SU-DHL-6 (cell line): Measurements from ENCODE around the gene ANKRD44.

ENCODE experiments used
- CTCF ChIP-seq: fragments of 200-600 bp; sonication (generic); IDR thresholded peaks from one replicate; pipeline ENCODE4 v1.5.1; 2017; ENCODE audit warnings: antibody characterized with exemption, mild to moderate bottlenecking, low read length, moderate library complexity; ENCODE audit not compliant: insufficient read depth, poor library complexity, severe bottlenecking
- EZH2phosphoT487 ChIP-seq: fragments of 200-600 bp; sonication (generic), shearing (Covaris generic); conservative IDR thresholded peaks from 2 replicates; pipeline ENCODE4 v1.6.1; 2018; ENCODE audit warnings: mild to moderate bottlenecking, antibody characterized with exemption, low read length, moderate library complexity, mixed read lengths

- TF ChIP-seq CTCF (no peak), EZH2phosphoT487 (no peak)
Observed at GRCh38 chr2:197277794-197278193, 32.8 kb downstream of the ANKRD44 start.
